Measurements from ENCODE around the gene STMN1.

- TF ChIP-seq CTCF (IDR thresholded peaks at IDR 0.05) (no peak), ZSCAN18 (CRISPR knock-in tag; IDR thresholded peaks at IDR 0.05) (no peak), USF2 (CRISPR knock-in tag; IDR thresholded peaks at IDR 0.05) (no peak), MYBL2 (CRISPR knock-in tag; IDR thresholded peaks at IDR 0.05) (no peak), SMAD3 (CRISPR knock-in tag; IDR thresholded peaks at IDR 0.05; ENCODE audit: borderline replicate concordance) (no peak), NR3C1 (CRISPR knock-in tag; conservative IDR thresholded peaks at IDR 0.05; ENCODE audit: low read depth) (no peak), HMGXB4 (CRISPR knock-in tag; IDR thresholded peaks at IDR 0.05) (no peak), ZNF121 (CRISPR knock-in tag; IDR thresholded peaks at IDR 0.05) (no peak), ERG (CRISPR knock-in tag; IDR thresholded peaks at IDR 0.05) (no peak), ATF2 (CRISPR knock-in tag; IDR thresholded peaks at IDR 0.05; ENCODE audit: borderline replicate concordance, low read depth) (no peak), TP53 (CRISPR knock-in tag; IDR thresholded peaks at IDR 0.05) (no peak), ELF4 (CRISPR knock-in tag; IDR thresholded peaks at IDR 0.05; ENCODE audit: low read depth) (no peak), E2F1 (CRISPR knock-in tag; IDR thresholded peaks at IDR 0.05) (no peak), ZNF232 (CRISPR knock-in tag; IDR thresholded peaks at IDR 0.05) (no peak)
Measured at GRCh38 chr1:25927521-25928265, 21.5 kb upstream of the STMN1 start.
